OCI-LY3 (cell line): ENCODE measurements around the gene TRAF5.

ENCODE experiments used
- CTCF ChIP-seq: fragments of 200-600, 300-600 bp; sonication (generic); IDR thresholded peaks from 2 replicates; pipeline ENCODE4 v1.5.1; 2014; ENCODE audit warnings: antibody characterized with exemption, low read length, low read depth
- EZH2phosphoT487 ChIP-seq: fragments of 200-600 bp; shearing (Covaris generic); IDR thresholded peaks from 2 replicates; pipeline ENCODE4 v1.6.1; 2018; ENCODE audit warnings: antibody characterized with exemption, mixed run types, low read depth

GRCh38 chr1:211376807-211377470 is 50.3 kb downstream of the TRAF5 start:
- TF ChIP-seq CTCF (no peak), EZH2phosphoT487 (no peak)
